Activated CD8-positive, alpha-beta memory T cell treated with anti-CD3 and anti-CD28 coated beads, Interleukin-2, amount 50 U/mL, for 24 hours (primary cell): ENCODE results near the gene SIRPA.

Experiments used
- DNase-seq: peaks from one replicate; pipeline ENCODE4 v3.0.0-alpha.2; 2020; ENCODE audit errors: extremely low read depth

SIRPA gene

DNA sequence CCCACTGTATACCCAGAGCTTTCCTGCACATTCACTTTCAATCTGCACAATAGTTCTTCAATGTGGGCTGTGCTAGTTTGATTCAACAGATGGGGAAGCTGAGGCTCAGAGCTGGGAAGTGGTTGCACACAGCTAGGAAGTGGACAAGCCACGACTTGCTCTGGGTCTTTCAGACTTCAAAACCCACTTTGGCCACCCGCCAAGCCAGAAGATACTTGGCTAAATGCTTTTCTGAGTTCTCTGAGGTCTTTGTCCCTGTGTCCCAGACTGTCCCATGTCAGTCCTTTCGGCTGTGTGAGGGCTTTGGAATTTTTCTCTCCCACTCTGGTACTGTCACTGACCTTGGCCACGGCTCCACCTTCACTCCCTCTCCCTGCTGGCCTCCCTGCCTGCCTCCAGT is 88.1 kb downstream of the SIRPA start:
- no peak for DNase-seq

- no peak for DNase-seq
These were observed 92.6 kb downstream of the SIRPA start for GRCh38 chr20:1987826-1988225.
